Esophagus muscularis mucosa (tissue), 4 donors: ENCODE data around the gene SNED1.

Experiments
- CTCF ChIP-seq, 3 experiments: fragments of 200-600 bp in 2 of 3; fragments of 450-650 bp in 1 of 3; sonication (generic) in 2 of 3; IDR thresholded peaks; one replicate each; pipeline ENCODE4 v1.5.1; 2017 to 2019; ENCODE audit warnings: antibody characterized with exemption in 3 of 3, mild to moderate bottlenecking in 2 of 3, moderate library complexity in 1 of 3
- EP300 ChIP-seq: sonication (generic); formaldehyde crosslinking; IDR thresholded peaks from one replicate; pipeline ENCODE4 v1.6.1; 2017; ENCODE audit warnings: antibody characterized with exemption
- POLR2A ChIP-seq: fragments of 450-650 bp; IDR thresholded peaks from one replicate; pipeline ENCODE4 v1.6.1; 2017; ENCODE audit warnings: antibody characterized with exemption, moderate library complexity, mild to moderate bottlenecking, low read depth
- POLR2AphosphoS5 ChIP-seq, 2 donors: sonication (generic); formaldehyde crosslinking; IDR thresholded peaks; one replicate each; pipeline ENCODE4 v1.6.1; 2017; ENCODE audit warnings: antibody characterized with exemption in 2 of 2

DNA sequence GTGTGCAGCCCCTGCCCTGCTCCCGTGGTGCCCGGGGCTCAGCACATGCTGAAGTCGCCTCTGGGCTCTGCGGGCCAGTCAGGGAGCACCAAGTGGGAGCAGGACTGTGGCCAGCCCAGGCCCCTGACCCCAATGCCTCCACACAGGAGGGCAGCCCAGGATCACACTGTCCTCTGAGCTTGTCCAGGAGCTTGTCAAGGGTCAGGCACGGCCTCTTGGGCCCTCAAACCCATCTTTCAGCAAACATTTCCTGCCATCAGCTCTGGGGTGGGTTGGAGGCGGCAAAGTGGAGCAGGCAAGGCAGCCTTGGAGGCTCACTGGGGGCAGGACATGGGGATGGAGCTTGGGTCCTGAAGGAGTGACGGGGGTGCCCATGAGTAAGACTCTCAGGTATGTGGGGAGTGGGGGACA, 10.3 kb downstream of the SNED1 start:
- TF ChIP-seq CTCF (IDR thresholded peaks at IDR 0.05) (no peak), POLR2A (no peak), POLR2AphosphoS5 (IDR thresholded peaks at IDR 0.05) (no peak), EP300 (no peak)
